Stimulated activated CD4-positive, alpha-beta T cell treated with anti-CD3 and anti-CD28 coated beads, Interleukin-4, amount 100 ng/mL, for 1 hour (primary cell): ENCODE data around the gene L3MBTL2.

Experiments used
- DNase-seq: peaks from one replicate; pipeline ENCODE4 v3.0.0-alpha.2; 2020

The L3MBTL2 gene

DNA sequence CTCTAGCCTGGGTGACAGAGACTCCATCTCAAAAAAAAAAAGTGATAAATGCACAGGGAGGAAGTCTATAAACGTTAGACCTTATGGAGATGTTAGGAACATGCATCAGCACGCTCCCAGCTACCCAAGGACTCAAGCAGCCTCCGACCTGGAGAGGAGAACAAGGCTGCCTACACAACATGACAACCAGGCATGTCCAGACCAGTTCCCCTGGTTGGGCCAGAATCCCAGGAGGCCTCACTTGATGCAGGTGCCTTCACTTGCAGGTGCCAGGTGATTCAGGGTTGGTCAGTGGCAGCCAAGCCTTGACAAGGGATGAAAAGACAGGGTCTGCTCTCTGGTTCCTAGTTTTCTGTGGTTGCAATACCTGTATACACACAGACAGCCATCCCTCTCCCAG lies 75.0 kb downstream of the L3MBTL2 start:
- DNase-seq = no peak

DNA sequence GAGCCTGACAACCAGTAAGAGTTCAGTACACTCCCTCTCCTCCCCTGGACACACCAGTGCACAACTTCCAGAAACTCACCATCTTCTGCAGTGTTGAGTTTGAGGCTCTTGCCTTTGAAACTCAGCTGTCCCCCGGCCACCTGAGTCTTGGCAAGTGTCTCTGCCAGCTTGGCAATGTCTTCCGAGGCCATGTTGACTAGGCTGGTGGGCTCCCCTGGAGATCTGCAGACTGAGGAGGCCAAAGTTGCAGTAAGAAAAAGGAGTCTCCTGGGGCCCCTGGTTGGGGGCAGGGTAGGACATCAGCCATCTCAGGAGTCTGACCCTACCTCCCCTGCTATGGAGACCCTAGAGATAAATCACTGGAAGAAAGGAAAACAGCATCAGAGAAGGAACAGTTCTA lies 75.7 kb downstream of the L3MBTL2 start:
- DNase-seq = no peak
